Lower leg skin (tissue), 4 donors: ENCODE data around the gene TANGO6. TPM values are rescaled to one million over a fixed set of nuclear protein-coding genes. Genes with fewer than 3 reads are reported as not detected.

ENCODE experiments used
- DNase-seq, 2 donors: peaks; one replicate each; pipeline ENCODE4 v3.0.0-alpha.2; 2019; ENCODE audit warnings: low spot score in 2 of 2
- H3K4me3 ChIP-seq: fragments of 200-600 bp; sonication (generic); 2 replicates; pipeline ENCODE4 v1.5.1; 2017; ENCODE audit warnings: mild to moderate bottlenecking, low read depth; ENCODE audit not compliant: poor library complexity, severe bottlenecking
- POLR2A ChIP-seq, 2 donors: fragments of 450-650 bp; IDR thresholded peaks; one replicate each; pipeline ENCODE4 v1.6.1; 2016 to 2017; ENCODE audit warnings: antibody characterized with exemption in 2 of 2, mild to moderate bottlenecking in 1 of 2, moderate library complexity in 1 of 2
- WGBS, 2 donors: methylation state at CpG; one replicate each; pipeline ENCODE4 v1.1.5; 2018; 5-methylcytosine and 5-hydroxymethylcytosine counted together
- intact Hi-C: fragments of 100-400 bp; cut with DNase I; formaldehyde crosslinking; loops from one replicate; pipeline ENCODE4 v1.15.0; 2023; ENCODE audit warnings: low total_unique reads
- total RNA-seq, 4 donors: library from RNA; depleted of rRNA; stranded (reverse); fragments of >200 nt; gene quantifications; one replicate each; pipeline ENCODE4 v1.1.0, GENCODE V29; 2016
- TF ChIP-seq, protein P1 (sequence below), 3 donors: fragments of 450-650 bp; IDR thresholded peaks; one replicate each; pipeline ENCODE4 v1.5.1; 2016; ENCODE audit warnings: antibody characterized with exemption in 3 of 3, mild to moderate bottlenecking in 3 of 3, moderate library complexity in 2 of 3

TANGO6 gene
- total RNA-seq, 4 donors from 2014 or later: 7.9 to 17.0 (median 8.6) TPM

DNA sequence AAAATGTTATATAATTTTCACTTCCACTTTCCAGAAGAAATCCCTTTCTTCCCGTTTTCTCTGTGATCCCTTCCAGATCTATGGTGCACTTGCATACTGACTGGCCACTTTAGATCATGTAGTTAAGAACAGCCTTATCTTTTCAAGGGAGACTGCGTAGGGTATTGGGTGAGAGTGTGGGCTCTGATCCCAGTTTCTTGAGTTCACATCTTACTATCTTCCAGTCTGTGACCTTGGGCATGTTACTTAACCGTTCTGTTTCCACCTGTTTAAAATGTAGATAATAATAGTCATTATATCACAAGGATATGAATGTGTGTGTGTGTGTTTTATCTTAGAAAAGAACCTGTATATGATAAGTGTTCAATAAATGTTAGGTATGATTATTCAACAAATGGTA lies 83.7 kb downstream of the TANGO6 start:
- whole genome bisulfite sequencing, 2 donors: 69 to 87% methylated on average over 3 of the region's 3 CpGs
- intact Hi-C loops: no loop called here
- DNase-seq: no peak
- H3K4me3 ChIP-seq: no peak overlapping the region
- TF ChIP-seq, protein P1, sequence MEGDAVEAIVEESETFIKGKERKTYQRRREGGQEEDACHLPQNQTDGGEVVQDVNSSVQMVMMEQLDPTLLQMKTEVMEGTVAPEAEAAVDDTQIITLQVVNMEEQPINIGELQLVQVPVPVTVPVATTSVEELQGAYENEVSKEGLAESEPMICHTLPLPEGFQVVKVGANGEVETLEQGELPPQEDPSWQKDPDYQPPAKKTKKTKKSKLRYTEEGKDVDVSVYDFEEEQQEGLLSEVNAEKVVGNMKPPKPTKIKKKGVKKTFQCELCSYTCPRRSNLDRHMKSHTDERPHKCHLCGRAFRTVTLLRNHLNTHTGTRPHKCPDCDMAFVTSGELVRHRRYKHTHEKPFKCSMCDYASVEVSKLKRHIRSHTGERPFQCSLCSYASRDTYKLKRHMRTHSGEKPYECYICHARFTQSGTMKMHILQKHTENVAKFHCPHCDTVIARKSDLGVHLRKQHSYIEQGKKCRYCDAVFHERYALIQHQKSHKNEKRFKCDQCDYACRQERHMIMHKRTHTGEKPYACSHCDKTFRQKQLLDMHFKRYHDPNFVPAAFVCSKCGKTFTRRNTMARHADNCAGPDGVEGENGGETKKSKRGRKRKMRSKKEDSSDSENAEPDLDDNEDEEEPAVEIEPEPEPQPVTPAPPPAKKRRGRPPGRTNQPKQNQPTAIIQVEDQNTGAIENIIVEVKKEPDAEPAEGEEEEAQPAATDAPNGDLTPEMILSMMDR (IDR thresholded peaks at IDR 0.05): no peak
- TF ChIP-seq POLR2A (IDR thresholded peaks at IDR 0.05): no peak

DNA sequence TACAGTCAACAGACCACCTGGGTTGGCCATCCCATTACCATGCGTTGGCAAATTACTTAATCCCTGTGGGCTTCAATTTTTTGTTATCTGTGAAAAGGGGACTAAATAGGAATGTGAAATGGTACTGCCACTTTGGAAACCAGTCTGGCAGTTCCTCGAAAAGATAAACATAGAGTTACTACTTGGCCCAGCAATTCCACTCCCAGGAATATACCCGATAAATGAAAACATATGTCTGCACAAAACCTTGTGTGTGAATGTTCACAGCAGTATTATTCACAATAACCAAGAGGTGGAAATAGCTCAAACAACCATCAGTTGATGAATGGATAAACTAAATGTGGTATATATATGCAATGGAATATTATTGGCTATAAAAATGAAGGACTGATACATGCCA lies 87.9 kb downstream of the TANGO6 start:
- TF ChIP-seq, protein P1 (IDR thresholded peaks at IDR 0.05): no peak
- TF ChIP-seq POLR2A (IDR thresholded peaks at IDR 0.05): no peak
- intact Hi-C loops: no loop called here

DNA sequence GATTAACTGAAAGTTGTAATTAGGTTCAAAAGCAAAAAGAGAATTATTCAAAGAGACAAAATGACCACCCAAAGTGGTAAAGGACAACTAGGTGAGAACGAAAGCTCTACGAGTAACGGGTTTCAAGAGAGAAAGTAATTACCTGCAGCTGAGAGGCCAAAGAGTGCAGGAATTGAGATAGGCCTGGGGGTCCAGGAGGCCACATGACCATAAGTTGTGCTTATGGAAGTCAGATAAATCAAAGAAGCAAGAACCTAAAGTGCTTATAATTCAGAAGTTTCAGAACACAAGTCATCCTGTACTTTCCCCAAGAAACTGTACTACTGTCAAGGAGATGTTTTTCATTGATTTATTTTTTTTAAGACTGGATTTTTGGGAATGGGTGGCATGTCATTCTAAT lies 91.1 kb downstream of the TANGO6 start:
- 88 to 95% methylated on average over 3 of the region's 3 CpGs for WGBS, 2 donors
- intact Hi-C loops: no loop called here
- DNase-seq: no peak
- no peak overlapping the region for H3K4me3 ChIP-seq
- no peak for TF ChIP-seq POLR2A (IDR thresholded peaks at IDR 0.05)
- TF ChIP-seq, protein P1 (IDR thresholded peaks at IDR 0.05): no peak

More for the DNA sequence above, 87.9 kb downstream of the TANGO6 start:
- no peak for DNase-seq
- 82 to 96% methylated on average over 3 of the region's 3 CpGs for WGBS, 2 donors
- H3K4me3 ChIP-seq: no peak overlapping the region

DNA sequence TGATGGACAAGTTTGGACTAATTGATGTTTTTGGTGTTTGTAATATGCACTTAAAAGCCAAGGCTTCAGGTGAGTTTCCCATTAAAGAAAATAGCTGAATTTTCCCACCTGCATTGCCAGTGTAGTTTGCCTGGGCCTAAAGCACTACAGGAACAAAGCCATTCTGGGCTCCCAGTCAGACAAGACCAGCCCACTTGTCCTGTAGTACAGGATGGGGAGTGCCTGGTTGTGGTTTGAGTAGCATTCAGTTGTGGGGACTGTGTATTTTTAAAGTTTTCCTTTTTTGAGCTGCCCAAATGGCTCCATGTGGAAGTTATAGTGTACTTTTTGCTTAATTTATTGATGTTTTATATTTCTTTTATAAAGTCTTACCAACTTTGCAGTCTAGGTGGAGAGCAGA lies 91.7 kb downstream of the TANGO6 start:
- intact Hi-C loops: no loop called here
- H3K4me3 ChIP-seq: no peak overlapping the region
- TF ChIP-seq, protein P1 (IDR thresholded peaks at IDR 0.05): no peak
- TF ChIP-seq POLR2A (IDR thresholded peaks at IDR 0.05): no peak
- DNase-seq: no peak

DNA sequence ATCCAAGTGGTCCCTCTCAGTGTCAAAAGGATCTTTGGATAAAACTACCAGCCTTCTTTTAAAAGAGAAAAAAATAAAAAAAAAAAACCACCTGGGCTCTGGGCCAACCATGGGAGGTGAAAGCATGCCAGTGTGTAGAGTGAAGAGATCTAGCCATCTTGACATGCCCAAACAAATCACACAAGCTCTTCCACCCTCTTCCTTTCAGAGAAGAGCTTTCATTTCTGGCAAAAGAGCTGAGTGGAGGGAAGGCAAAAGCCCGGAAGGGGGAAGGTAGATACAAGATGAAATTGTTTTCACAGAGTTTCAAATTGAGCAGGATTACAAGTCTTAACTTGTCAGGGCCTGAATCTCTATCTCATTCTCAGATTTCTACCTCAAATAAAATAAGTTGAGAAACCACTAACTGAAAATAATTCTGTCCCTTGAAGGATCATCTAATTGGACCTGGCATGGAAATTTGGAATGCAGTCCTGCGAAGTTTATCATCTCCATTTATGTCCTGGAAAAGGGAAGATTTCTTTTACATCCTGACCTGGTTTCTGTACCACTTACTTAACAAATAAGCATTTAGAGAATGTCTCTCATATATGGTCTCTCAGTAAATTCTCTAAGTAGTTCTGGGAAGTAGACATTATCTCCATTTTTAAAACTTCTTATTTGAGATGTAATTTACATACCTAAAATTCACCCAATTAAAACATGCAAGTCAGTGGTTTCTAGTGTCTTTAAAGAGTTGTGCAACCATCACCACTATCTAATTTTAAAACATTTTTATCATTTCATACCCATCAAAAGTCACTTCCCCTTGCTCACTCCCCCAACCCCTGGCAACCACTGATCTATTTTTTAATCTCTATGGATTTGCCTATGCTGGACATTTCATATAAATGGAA lies 93.7 kb downstream of the TANGO6 start:
- no peak overlapping the region for H3K4me3 ChIP-seq
- intact Hi-C loops: no loop called here
- WGBS, 2 donors: 41 to 59% methylated on average over 2 of the region's 2 CpGs
- no peak for TF ChIP-seq POLR2A (IDR thresholded peaks at IDR 0.05)
- TF ChIP-seq, protein P1 (IDR thresholded peaks at IDR 0.05): no peak
- peak in 1 of 2 donors; percentile 25 for DNase-seq
